ENCODE data around the gene CFAP20DC.

- TF ChIP-seq FOXK2 (IDR thresholded peaks at IDR 0.05), result no peak
- TF ChIP-seq L3MBTL2 (conservative IDR thresholded peaks at IDR 0.05), result no peak
- TF ChIP-seq, protein P1, sequence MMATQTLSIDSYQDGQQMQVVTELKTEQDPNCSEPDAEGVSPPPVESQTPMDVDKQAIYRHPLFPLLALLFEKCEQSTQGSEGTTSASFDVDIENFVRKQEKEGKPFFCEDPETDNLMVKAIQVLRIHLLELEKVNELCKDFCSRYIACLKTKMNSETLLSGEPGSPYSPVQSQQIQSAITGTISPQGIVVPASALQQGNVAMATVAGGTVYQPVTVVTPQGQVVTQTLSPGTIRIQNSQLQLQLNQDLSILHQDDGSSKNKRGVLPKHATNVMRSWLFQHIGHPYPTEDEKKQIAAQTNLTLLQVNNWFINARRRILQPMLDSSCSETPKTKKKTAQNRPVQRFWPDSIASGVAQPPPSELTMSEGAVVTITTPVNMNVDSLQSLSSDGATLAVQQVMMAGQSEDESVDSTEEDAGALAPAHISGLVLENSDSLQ (IDR thresholded peaks at IDR 0.05), result no peak
- no peak for TF ChIP-seq FOXA1 (IDR thresholded peaks at IDR 0.05)
- no peak for TF ChIP-seq BHLHE40 (IDR thresholded peaks at IDR 0.05; ENCODE audit: borderline replicate concordance)
- no peak for TF ChIP-seq HDGF (IDR thresholded peaks at IDR 0.05; ENCODE audit: borderline replicate concordance)
- TF ChIP-seq TARDBP (IDR thresholded peaks at IDR 0.05), result no peak
- no peak for TF ChIP-seq SP1 (IDR thresholded peaks at IDR 0.05)
These were observed 50.1 kb downstream of the CFAP20DC start for GRCh38 chr3:58999774-59000160.
